Measurements from ENCODE around the gene SYT8.

DNA sequence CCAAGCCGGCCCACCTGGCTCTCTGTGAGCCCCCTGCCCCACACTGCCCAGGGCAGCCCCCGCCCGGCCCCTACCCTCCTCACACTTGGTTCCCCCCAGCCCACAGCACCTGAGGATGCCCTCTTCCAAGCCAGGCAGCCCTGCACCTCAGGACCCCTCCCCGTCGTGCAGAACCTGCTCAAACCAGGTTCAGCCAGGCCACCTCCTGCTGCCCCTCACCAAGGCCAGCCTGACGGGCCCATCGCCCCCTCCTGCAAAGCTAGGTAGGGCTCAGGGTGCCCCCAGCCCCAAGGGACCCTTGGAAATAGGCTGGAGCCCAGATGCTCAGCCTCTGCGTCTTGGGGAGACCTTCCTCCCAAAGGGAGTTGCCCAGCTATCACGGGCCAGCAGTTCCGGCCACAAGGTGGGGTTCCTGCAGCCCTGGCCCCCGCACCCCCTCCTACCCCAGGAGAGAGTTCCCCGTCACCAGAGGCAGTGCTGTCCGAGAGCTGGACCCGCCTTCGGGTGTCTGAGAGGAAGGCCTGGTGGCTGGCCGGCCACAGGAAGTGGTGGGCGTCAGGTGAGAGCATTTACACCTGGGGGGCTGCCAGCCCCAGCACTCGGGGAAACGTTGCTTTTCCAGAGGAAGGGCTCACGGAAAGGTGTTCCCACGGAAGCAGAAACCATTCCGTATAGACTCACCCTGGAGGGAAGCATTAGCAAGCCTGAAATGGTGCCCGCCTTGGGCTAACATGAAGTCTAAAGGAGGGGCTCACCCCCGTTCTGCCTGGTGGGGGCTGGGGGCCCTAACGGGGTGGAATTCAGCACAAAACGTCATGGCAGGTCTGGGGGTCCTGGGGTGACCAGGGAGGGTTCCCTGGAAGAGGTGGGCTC is 3.2 kb upstream of the SYT8 start:
- TF ChIP-seq TARDBP (IDR thresholded peaks at IDR 0.05) (no peak), FOXM1 (IDR thresholded peaks at IDR 0.05; ENCODE audit: borderline replicate concordance) (no peak), BHLHE40 (IDR thresholded peaks at IDR 0.05; ENCODE audit: borderline replicate concordance) (no peak), SUZ12 (IDR thresholded peaks at IDR 0.05) (no peak), LEF1 (IDR thresholded peaks at IDR 0.05; ENCODE audit: borderline replicate concordance) (no peak), ELF4 (IDR thresholded peaks at IDR 0.05) (no peak), SP1 (IDR thresholded peaks at IDR 0.05) (no peak), ARNT (IDR thresholded peaks at IDR 0.05) (no peak)
- TF ChIP-seq, protein P1, sequence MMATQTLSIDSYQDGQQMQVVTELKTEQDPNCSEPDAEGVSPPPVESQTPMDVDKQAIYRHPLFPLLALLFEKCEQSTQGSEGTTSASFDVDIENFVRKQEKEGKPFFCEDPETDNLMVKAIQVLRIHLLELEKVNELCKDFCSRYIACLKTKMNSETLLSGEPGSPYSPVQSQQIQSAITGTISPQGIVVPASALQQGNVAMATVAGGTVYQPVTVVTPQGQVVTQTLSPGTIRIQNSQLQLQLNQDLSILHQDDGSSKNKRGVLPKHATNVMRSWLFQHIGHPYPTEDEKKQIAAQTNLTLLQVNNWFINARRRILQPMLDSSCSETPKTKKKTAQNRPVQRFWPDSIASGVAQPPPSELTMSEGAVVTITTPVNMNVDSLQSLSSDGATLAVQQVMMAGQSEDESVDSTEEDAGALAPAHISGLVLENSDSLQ (IDR thresholded peaks at IDR 0.05) = no peak
